GM12864 (cell line): Measurements from ENCODE around the gene TFPI.

Experiments used
- DNase-seq: peaks from one replicate; pipeline ENCODE4 v3.0.0-alpha.2; 2011; ENCODE audit warnings: low read depth
- H3K4me3 ChIP-seq: 2 replicates; pipeline ENCODE4 v1.5.1; 2011; ENCODE audit warnings: mild to moderate bottlenecking, low read depth, low read length, control low read depth
- TF ChIP-seq, protein P1 (sequence below): IDR thresholded peaks from 2 replicates; pipeline ENCODE4 v1.5.1; 2011; ENCODE audit warnings: low read depth, mild to moderate bottlenecking, moderate library complexity, low read length, control low read depth, inconsistent platforms; ENCODE audit errors: missing control alignments

The TFPI gene

DNA sequence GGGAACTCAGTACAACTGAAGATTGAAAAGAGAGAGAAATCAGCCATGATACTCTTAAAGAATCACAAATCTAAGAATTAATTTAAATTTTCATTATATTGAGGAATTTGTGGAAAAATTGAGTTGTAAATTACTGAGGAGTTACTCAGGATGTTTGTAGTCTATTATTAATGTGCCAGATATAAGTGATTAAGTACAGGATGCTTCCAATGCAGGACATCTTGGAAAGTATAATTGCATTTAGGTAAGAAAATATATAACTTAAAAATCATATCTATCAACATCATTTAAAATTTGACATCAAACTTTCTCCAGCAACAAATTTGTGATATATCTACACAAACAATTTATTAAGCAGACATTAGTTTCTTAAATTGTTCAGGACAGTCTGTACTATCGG is 107.5 kb downstream of the TFPI start:
- TF ChIP-seq, protein P1, sequence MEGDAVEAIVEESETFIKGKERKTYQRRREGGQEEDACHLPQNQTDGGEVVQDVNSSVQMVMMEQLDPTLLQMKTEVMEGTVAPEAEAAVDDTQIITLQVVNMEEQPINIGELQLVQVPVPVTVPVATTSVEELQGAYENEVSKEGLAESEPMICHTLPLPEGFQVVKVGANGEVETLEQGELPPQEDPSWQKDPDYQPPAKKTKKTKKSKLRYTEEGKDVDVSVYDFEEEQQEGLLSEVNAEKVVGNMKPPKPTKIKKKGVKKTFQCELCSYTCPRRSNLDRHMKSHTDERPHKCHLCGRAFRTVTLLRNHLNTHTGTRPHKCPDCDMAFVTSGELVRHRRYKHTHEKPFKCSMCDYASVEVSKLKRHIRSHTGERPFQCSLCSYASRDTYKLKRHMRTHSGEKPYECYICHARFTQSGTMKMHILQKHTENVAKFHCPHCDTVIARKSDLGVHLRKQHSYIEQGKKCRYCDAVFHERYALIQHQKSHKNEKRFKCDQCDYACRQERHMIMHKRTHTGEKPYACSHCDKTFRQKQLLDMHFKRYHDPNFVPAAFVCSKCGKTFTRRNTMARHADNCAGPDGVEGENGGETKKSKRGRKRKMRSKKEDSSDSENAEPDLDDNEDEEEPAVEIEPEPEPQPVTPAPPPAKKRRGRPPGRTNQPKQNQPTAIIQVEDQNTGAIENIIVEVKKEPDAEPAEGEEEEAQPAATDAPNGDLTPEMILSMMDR: no peak
- no peak for DNase-seq
- no peak overlapping the region for H3K4me3 ChIP-seq

DNA sequence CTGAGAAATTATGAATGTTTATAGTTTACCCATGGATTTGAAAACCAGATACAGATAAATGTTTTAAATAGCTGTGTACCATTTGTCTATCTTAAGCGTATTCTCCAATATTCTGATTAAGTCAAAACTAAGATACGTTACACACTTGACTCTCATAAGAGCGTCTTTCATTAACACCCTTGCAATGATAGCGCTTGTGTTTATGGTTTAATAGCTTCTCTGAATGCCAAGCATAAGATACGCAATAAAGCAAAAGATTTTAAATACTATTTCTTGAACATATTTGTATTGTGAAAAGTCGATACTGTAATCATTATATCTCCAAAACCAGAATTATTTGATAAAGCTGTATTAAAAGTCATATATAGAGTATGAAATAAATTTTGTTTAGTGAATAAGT is 109.2 kb downstream of the TFPI start:
- H3K4me3 ChIP-seq: no peak overlapping the region
- TF ChIP-seq, protein P1: no peak
- DNase-seq: no peak

DNA sequence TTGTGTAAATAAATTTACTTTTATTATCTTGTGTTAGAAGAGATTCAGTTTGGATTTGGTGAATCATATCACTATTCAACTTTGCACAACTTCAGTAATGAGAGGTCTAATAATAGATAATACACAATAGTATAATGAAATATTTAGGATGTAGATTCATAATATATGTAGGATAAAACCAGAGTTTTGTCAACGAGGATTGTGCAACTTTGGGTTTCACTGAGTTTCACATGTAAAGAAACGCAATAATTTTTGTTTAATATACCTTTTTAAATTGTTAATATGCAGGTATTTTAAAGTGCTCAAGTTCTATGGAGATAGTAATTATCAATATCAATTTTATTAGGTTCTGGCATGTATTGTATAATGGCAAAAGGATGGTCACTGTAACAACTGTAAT is 111.5 kb downstream of the TFPI start:
- TF ChIP-seq, protein P1: no peak
- DNase-seq: no peak
- H3K4me3 ChIP-seq: no peak overlapping the region

DNA sequence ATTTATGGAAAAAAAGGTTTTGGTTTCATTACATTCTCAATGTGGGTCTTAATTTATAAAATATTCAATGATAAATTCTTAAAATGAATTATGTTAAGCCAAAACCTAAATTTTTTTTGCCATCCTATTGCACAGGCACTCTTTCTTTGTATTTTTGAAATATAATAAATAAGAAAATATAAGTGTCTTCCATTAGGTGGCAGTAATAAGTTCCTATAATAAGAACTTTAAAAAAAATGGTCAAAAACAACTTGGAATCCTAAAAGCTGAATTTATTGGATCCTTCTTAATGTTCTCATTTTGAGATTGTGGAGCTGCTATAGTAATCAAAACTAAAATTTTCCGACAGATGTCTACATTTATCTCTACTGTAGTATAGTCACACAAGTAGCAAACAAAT is 111.9 kb downstream of the TFPI start:
- TF ChIP-seq, protein P1: no peak
- H3K4me3 ChIP-seq: no peak overlapping the region
- DNase-seq: no peak

DNA sequence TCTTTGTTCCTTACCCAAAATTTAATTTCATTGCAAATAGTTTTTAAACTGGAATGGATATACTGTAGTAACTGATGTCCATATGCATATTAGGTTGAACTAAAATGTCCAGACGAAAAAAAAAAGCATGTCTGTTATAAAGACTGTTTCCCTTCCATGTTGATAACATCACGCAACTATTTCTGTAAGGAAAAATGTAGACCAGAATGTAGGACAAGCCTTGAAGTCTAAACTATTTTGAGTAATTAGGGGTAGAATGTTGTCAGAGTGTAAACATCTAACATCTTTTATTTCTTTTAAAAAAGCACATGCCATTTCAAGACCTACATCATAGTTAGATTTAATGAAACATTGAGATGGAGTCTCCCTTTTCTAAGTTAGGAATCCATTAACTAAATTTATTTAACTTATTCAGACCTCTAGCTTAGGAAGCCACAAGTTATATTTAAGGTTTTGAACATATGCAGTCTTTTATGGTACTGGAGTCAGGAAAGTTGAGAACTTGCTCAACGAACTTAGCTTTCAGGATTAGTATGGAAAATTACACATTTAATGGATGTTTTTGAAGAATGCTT is 114.0 kb downstream of the TFPI start:
- TF ChIP-seq, protein P1: no peak
- no peak for DNase-seq
- H3K4me3 ChIP-seq: no peak overlapping the region

DNA sequence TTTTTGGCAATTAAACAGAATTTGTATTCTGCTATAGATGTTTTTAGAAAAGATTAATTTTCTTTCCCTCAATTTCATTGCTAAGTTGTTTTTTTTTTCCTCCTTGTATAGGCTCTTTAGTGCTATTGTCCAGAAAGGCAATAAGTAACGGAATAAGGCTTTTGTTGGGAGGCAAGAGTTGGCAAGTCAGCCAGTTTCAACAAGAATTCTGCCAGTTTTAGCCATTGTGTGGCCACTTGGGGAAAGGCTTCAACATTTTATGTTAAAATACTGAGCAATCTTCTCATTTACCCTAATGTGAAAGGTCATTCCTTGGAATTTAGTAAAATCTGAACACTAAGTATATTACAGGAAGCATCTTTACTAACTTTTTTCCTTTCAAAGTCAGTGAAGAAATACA is 115.8 kb downstream of the TFPI start:
- H3K4me3 ChIP-seq: no peak overlapping the region
- DNase-seq: no peak
- TF ChIP-seq, protein P1: no peak

DNA sequence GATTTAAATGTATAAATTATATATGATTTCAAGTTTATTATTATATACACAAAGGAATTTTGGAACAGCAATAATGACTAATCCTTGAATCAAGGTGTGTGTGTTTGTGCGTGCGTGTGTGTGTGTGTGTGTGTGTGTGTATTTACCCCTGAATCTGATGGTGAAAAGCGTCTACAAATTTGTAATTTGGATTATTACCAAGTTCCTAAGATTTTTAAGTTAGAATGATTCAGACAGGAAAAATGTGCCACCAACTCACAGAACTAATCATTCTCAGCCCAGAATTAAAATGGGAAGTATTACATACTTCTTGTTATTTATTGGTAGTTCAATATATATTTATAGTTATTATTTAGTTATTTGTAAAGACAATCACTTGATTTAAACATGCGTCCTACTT is 118.5 kb downstream of the TFPI start:
- no peak for DNase-seq

More for the DNA sequence above, 118.5 kb downstream of the TFPI start:
- H3K4me3 ChIP-seq: no peak overlapping the region
- TF ChIP-seq, protein P1: no peak
